ENCODE data around the gene OSBPL3. TPM values are rescaled to one million over a fixed set of nuclear protein-coding genes. Genes with fewer than 3 reads are reported as not detected.

The OSBPL3 gene
- total and polyA plus RNA-seq, 4 experiments from 2014 or later: 6.9 to 72.7 (median 40.5) TPM

GRCh38 chr7:24974026-24974832 is 5.7 kb downstream of the OSBPL3 start:
- DNase-seq: no peak
- no peaks in the 10 kb centered on the region for H3K27me3 ChIP-seq (ENCODE audit: insufficient read depth, low read length)
- H3K4me1 ChIP-seq (ENCODE audit: insufficient read depth, low read length): peaks cover 79% of the 10 kb centered on the region
- H3K4me1 Mint-ChIP-seq: peaks cover 66 to 93% (median 81%) of the 10 kb centered on the region in 4 donors
- no peaks in the 10 kb centered on the region for H3K9me3 ChIP-seq (ENCODE audit: control insufficient read depth in 1 of 2, low read length in 2 of 2)
- H3K27ac Mint-ChIP-seq: peak overlapping the region in 2 of 7 donors; percentile 29 to 35
- H3K27me3 Mint-ChIP-seq: no peaks in the 10 kb centered on the region
- intact Hi-C loops (cut with micrococcal nuclease): no loop called here
- peaks cover 0 to 2% of the 10 kb centered on the region in 2 donors for H3K36me3 Mint-ChIP-seq
- no peaks in the 10 kb centered on the region for H3K9me3 Mint-ChIP-seq
- H3K27ac ChIP-seq (ENCODE audit: low read depth, low read length): no peak overlapping the region
- ChIA-PET POLR2A (ENCODE audit: partially characterized antibody) (no interaction called here), CTCF (ENCODE audit: partially characterized antibody) (interaction anchor here (1.0 to 1.1 kb wide), 2 partner anchors 119 to 153 kb away, joined by 3 to 4 read pairs; no protein-coding TSS in a partner anchor)
- H3K4me3 Mint-ChIP-seq: peak overlapping the region in 2 of 8 donors; percentile 12 to 43
- no peaks in the 10 kb centered on the region for H3K36me3 ChIP-seq (ENCODE audit: insufficient read depth, low read length)
- no peak overlapping the region for H3K4me3 ChIP-seq (ENCODE audit: low read length in 2 of 2)

- Mint-ChIP-seq H3K27ac (peak overlapping the region in 1 of 7 donors; percentile 64), H3K27me3 (no peaks in the 10 kb centered on the region), H3K36me3 (no peaks in the 10 kb centered on the region), H3K4me3 (peak overlapping the region in 2 of 8 donors; percentile 4 to 21), H3K9me3 (no peaks in the 10 kb centered on the region), H3K4me1 (peaks cover 58 to 85% (median 72%) of the 10 kb centered on the region in 4 donors)
- Histone ChIP-seq H3K27ac (ENCODE audit: low read depth, low read length) (no peak overlapping the region), H3K36me3 (ENCODE audit: insufficient read depth, low read length) (no peaks in the 10 kb centered on the region), H3K9me3 (ENCODE audit: control insufficient read depth in 1 of 2, low read length in 2 of 2) (no peaks in the 10 kb centered on the region), H3K27me3 (ENCODE audit: insufficient read depth, low read length) (no peaks in the 10 kb centered on the region), H3K4me1 (ENCODE audit: insufficient read depth, low read length) (peaks cover 70% of the 10 kb centered on the region), H3K4me3 (ENCODE audit: low read length in 2 of 2) (no peak overlapping the region)
- intact Hi-C loops (cut with micrococcal nuclease): no loop called here
- CTCF ChIA-PET (ENCODE audit: partially characterized antibody): interaction anchor here (0.7 to 1.9 kb wide), 3 partner anchors 120 to 160 kb away, joined by 3 to 5 read pairs (median 3); no protein-coding TSS in a partner anchor
- no peak for DNase-seq
- POLR2A ChIA-PET (ENCODE audit: partially characterized antibody): interaction anchor here (0.6 to 15.0 kb wide), 4 partner anchors 7 to 152 kb away, joined by 3 to 141 read pairs (median 4); partner anchors contain the start of gene OSBPL3
Measured at GRCh38 chr7:24972991-24973390, 7.0 kb downstream of the OSBPL3 start.

GRCh38 chr7:24972166-24972477 is 7.9 kb downstream of the OSBPL3 start:
- H3K4me3 Mint-ChIP-seq: peak overlapping the region in 6 of 8 donors; percentile 15 to 72 (median 44)
- POLR2A ChIA-PET (ENCODE audit: partially characterized antibody): interaction anchor here (0.8 to 15.0 kb wide), 7 partner anchors 8 to 153 kb away, joined by 3 to 141 read pairs (median 3); partner anchors contain the start of genes CYCS and OSBPL3
- no peaks in the 10 kb centered on the region for H3K36me3 Mint-ChIP-seq
- intact Hi-C loops (cut with micrococcal nuclease): no loop called here
- CTCF ChIA-PET (ENCODE audit: partially characterized antibody): interaction anchor here (1.0 to 3.0 kb wide), 4 partner anchors 10 to 159 kb away, joined by 4 to 12 read pairs (median 5); no protein-coding TSS in a partner anchor
- H3K36me3 ChIP-seq (ENCODE audit: insufficient read depth, low read length): no peaks in the 10 kb centered on the region
- no peaks in the 10 kb centered on the region for H3K9me3 Mint-ChIP-seq
- no peak overlapping the region for H3K27ac ChIP-seq (ENCODE audit: low read depth, low read length)
- no peaks in the 10 kb centered on the region for H3K27me3 ChIP-seq (ENCODE audit: insufficient read depth, low read length)
- H3K4me3 ChIP-seq (ENCODE audit: low read length in 2 of 2): no peak overlapping the region
- H3K4me1 Mint-ChIP-seq: peaks cover 63 to 85% (median 75%) of the 10 kb centered on the region in 4 donors
- no peak for DNase-seq
- no peaks in the 10 kb centered on the region for H3K27me3 Mint-ChIP-seq
- H3K4me1 ChIP-seq (ENCODE audit: insufficient read depth, low read length): peaks cover 70% of the 10 kb centered on the region
- peak overlapping the region in 4 of 7 donors; percentile 5 to 32 (median 22) for H3K27ac Mint-ChIP-seq
- H3K9me3 ChIP-seq (ENCODE audit: control insufficient read depth in 1 of 2, low read length in 2 of 2): no peaks in the 10 kb centered on the region

- no peaks in the 10 kb centered on the region for H3K9me3 ChIP-seq (ENCODE audit: control insufficient read depth in 1 of 2, low read length in 2 of 2)
- Mint-ChIP-seq H3K36me3 (no peaks in the 10 kb centered on the region), H3K4me3 (peak overlapping the region in 6 of 8 donors; percentile 38 to 72 (median 54)), H3K9me3 (no peaks in the 10 kb centered on the region), H3K27ac (peak overlapping the region in 4 of 7 donors; percentile 21 to 71 (median 38)), H3K4me1 (peaks cover 63 to 85% (median 75%) of the 10 kb centered on the region in 4 donors), H3K27me3 (no peaks in the 10 kb centered on the region)
- ChIA-PET CTCF (ENCODE audit: partially characterized antibody) (interaction anchor here (1.0 to 3.0 kb wide), 4 partner anchors 10 to 159 kb away, joined by 4 to 12 read pairs (median 5); no protein-coding TSS in a partner anchor), POLR2A (ENCODE audit: partially characterized antibody) (interaction anchor here (0.8 to 15.0 kb wide), 8 partner anchors 7 to 196 kb away, joined by 3 to 141 read pairs (median 3); partner anchors contain the start of genes CYCS and OSBPL3)
- H3K27ac ChIP-seq (ENCODE audit: low read depth, low read length): no peak overlapping the region
- peaks cover 70% of the 10 kb centered on the region for H3K4me1 ChIP-seq (ENCODE audit: insufficient read depth, low read length)
- DNase-seq: peak in 1 of 5 donors; percentile 37
- intact Hi-C loops (cut with micrococcal nuclease): no loop called here
- no peaks in the 10 kb centered on the region for H3K36me3 ChIP-seq (ENCODE audit: insufficient read depth, low read length)
- no peak overlapping the region for H3K4me3 ChIP-seq (ENCODE audit: low read length in 2 of 2)
- H3K27me3 ChIP-seq (ENCODE audit: insufficient read depth, low read length): no peaks in the 10 kb centered on the region
Measured at GRCh38 chr7:24971333-24972165, 8.4 kb downstream of the OSBPL3 start.

GRCh38 chr7:24970676-24971075 is 9.3 kb downstream of the OSBPL3 start:
- ChIA-PET CTCF (ENCODE audit: partially characterized antibody) (interaction anchor here (2.2 to 3.0 kb wide), 2 partner anchors 9 to 150 kb away, joined by 5 to 12 read pairs; partner anchors contain the start of gene OSBPL3), POLR2A (ENCODE audit: partially characterized antibody) (interaction anchor here (0.6 to 15.0 kb wide), 3 partner anchors 9 to 195 kb away, joined by 3 to 141 read pairs (median 3); partner anchors contain the start of gene OSBPL3)
- Histone ChIP-seq H3K4me1 (ENCODE audit: insufficient read depth, low read length) (peaks cover 70% of the 10 kb centered on the region), H3K36me3 (ENCODE audit: insufficient read depth, low read length) (no peaks in the 10 kb centered on the region), H3K27me3 (ENCODE audit: insufficient read depth, low read length) (no peaks in the 10 kb centered on the region), H3K9me3 (ENCODE audit: control insufficient read depth in 1 of 2, low read length in 2 of 2) (no peaks in the 10 kb centered on the region), H3K4me3 (ENCODE audit: low read length in 2 of 2) (no peak overlapping the region), H3K27ac (ENCODE audit: low read depth, low read length) (no peak overlapping the region)
- DNase-seq: no peak
- H3K27me3 Mint-ChIP-seq: no peaks in the 10 kb centered on the region
- intact Hi-C loops (cut with micrococcal nuclease): no loop called here
- H3K9me3 Mint-ChIP-seq: no peaks in the 10 kb centered on the region
- H3K36me3 Mint-ChIP-seq: no peaks in the 10 kb centered on the region
- no peak overlapping the region for H3K27ac Mint-ChIP-seq
- peaks cover 63 to 85% (median 75%) of the 10 kb centered on the region in 4 donors for H3K4me1 Mint-ChIP-seq
- peak overlapping the region in 1 of 8 donors; percentile 56 for H3K4me3 Mint-ChIP-seq

GRCh38 chr7:24968165-24968564 is 11.8 kb downstream of the OSBPL3 start:
- Mint-ChIP-seq H3K36me3 (no peaks in the 10 kb centered on the region), H3K4me1 (peaks cover 59 to 86% (median 77%) of the 10 kb centered on the region in 4 donors), H3K27me3 (no peaks in the 10 kb centered on the region), H3K4me3 (no peak overlapping the region), H3K27ac (peak overlapping the region in 1 of 7 donors; percentile 17), H3K9me3 (no peaks in the 10 kb centered on the region)
- Histone ChIP-seq H3K4me3 (ENCODE audit: low read length in 2 of 2) (no peak overlapping the region), H3K4me1 (ENCODE audit: insufficient read depth, low read length) (peaks cover 76% of the 10 kb centered on the region), H3K27me3 (ENCODE audit: insufficient read depth, low read length) (no peaks in the 10 kb centered on the region), H3K9me3 (ENCODE audit: control insufficient read depth in 1 of 2, low read length in 2 of 2) (no peaks in the 10 kb centered on the region), H3K27ac (ENCODE audit: low read depth, low read length) (no peak overlapping the region), H3K36me3 (ENCODE audit: insufficient read depth, low read length) (no peaks in the 10 kb centered on the region)
- intact Hi-C loops (cut with micrococcal nuclease): no loop called here
- POLR2A ChIA-PET (ENCODE audit: partially characterized antibody): interaction anchor here (1.1 to 15.0 kb wide), 3 partner anchors 12 to 147 kb away, joined by 3 to 141 read pairs (median 4); partner anchors contain the start of gene OSBPL3
- CTCF ChIA-PET (ENCODE audit: partially characterized antibody): interaction anchor here (1.1 to 2.8 kb wide), 3 partner anchors 10 to 156 kb away, joined by 3 to 18 read pairs (median 4); no protein-coding TSS in a partner anchor
- DNase-seq: no peak
